Measurements from ENCODE around the gene NTM. TPM values are rescaled to one million over a fixed set of nuclear protein-coding genes. Genes with fewer than 3 reads are reported as not detected.

NTM gene
- total RNA-seq, 2 donors from 2014 or later, result 19.1 to 44.7 TPM

DNA sequence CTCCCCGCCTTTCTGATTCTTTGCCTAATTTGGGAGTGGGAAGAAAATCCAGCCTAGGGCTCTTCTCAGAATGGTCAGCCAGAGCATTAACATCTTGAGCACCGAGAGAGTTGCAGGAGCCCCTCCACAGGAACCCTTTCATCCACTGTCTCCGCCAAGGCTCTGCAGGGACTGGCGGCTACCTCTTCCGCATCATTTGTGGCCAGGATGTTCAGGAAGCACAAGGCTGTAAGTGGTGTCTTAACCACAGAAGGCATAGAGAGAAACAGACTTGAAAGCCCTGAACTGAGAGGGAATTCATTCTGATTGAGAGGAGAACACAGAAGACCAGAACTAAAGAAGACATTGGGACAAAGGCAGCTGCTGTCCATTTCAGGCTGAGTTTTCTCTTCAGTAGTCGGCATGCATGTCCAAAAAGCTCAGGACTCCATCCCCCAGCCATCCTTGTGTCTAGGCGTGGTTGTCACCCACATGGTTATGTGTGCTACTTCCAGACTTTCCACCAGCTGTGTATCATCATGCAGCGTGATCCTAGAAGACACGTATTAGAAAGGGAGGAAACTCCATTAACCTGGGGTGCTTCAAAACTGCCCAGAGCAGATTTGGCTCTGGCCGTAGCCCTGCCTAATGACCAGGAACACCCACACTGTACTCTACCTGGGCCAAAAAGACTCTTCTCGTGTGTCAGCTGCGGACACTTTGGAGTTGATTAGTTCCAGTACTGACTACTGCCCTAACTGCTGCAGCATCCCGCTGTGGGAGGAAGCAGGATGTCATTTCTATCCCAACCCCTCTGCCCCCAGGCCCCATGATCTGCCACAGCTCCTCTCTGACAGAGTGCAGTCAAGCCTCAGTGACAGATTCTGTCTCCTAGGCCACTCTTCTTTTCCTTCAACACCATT, 725.1 kb downstream of the NTM start:
- Histone ChIP-seq H3K27ac (no peak overlapping the region), H3K36me3 (no peaks in the 10 kb centered on the region), H3K4me1 (no peaks in the 10 kb centered on the region), H3K4me3 (no peak overlapping the region), H3K9me3 (no peaks in the 10 kb centered on the region), H3K27me3 (no peaks in the 10 kb centered on the region)
- TF ChIP-seq, protein P1, sequence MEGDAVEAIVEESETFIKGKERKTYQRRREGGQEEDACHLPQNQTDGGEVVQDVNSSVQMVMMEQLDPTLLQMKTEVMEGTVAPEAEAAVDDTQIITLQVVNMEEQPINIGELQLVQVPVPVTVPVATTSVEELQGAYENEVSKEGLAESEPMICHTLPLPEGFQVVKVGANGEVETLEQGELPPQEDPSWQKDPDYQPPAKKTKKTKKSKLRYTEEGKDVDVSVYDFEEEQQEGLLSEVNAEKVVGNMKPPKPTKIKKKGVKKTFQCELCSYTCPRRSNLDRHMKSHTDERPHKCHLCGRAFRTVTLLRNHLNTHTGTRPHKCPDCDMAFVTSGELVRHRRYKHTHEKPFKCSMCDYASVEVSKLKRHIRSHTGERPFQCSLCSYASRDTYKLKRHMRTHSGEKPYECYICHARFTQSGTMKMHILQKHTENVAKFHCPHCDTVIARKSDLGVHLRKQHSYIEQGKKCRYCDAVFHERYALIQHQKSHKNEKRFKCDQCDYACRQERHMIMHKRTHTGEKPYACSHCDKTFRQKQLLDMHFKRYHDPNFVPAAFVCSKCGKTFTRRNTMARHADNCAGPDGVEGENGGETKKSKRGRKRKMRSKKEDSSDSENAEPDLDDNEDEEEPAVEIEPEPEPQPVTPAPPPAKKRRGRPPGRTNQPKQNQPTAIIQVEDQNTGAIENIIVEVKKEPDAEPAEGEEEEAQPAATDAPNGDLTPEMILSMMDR (IDR thresholded peaks at IDR 0.05), result no peak
- DNase-seq (ENCODE audit: low spot score), result no peak

DNA sequence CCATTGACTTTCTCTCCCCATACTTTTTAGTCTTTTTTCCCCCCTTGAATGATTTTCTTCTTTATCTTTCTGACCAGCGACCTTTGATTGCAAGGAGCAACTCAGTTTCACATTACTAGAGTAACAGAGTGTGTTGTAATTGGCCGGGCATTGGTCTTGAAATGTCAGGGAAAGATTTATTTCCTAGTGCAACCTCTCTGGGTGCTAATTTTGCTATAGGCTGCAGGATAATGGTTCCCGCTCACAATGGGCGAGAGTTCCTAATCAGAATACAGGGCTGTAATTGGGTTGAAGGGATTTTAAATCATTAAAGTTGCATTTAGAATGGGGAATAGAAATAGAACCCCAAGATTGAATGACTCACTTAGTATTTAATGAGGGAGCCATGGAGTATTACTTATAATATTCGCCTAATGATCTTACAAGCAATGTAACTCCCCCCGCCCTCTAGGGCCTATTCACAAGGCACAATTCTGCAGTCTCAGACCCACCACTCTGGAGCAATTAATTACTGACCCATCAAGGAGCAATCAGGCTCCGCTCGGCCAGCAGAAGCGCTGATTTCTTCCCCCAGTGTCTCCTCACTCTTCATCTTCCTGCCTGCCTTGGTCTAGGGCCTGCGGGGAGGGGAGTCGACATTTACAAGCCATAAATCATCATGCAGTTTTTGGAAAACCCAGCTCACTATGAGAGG, 725.9 kb downstream of the NTM start:
- TF ChIP-seq, protein P1 (IDR thresholded peaks at IDR 0.05), result no peak
- H3K4me1 ChIP-seq, result no peaks in the 10 kb centered on the region
- no peak for DNase-seq (ENCODE audit: low spot score)

DNA sequence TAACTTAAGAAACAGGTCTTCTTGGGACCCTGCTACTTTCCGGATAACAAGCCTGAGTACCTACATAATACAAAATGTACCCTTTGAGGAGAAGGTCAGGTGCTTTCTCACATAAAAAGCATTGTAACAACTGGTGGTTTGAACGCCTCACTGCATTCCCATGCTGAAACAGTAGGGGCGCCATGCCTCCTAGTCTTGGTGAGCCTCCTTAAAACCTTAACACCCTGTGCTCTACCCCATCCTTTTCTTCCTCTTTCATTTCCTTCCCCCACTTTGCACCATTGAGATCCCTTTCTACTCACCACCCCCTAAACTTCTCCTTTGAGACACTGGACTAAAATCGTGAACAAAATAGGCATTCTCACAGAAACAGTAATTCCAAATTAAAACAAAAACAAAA, 729.3 kb downstream of the NTM start:
- H3K27me3 ChIP-seq, result no peaks in the 10 kb centered on the region
- H3K36me3 ChIP-seq, result no peaks in the 10 kb centered on the region
- no peak for DNase-seq (ENCODE audit: low spot score)
- no peaks in the 10 kb centered on the region for H3K9me3 ChIP-seq
- no peak overlapping the region for H3K4me3 ChIP-seq
- TF ChIP-seq, protein P1 (IDR thresholded peaks at IDR 0.05), result peak in 1 of 2 donors; percentile 48
- no peak overlapping the region for H3K27ac ChIP-seq
- H3K4me1 ChIP-seq, result no peaks in the 10 kb centered on the region

More for the DNA sequence above, 725.9 kb downstream of the NTM start:
- Histone ChIP-seq H3K9me3 (no peaks in the 10 kb centered on the region), H3K36me3 (no peaks in the 10 kb centered on the region), H3K27me3 (no peaks in the 10 kb centered on the region), H3K27ac (no peak overlapping the region), H3K4me3 (no peak overlapping the region)

DNA sequence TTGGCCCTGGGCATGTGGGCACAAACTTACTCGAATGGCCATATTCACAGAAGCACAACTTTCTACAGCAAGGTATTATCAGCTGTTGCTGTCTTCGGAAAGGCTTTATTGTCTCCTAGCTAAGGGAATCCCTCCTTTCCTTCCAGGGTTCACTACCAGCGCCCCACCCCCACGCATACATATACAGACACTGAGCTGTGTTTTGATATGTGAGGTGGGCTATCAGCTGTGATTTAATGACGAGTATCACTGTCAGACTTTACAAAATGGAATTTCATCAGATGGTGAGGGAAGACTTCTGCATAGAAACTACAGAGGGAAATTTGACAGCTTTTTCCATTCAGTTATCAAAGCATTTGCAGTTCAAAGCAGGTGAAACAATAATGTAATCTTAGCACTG, 730.2 kb downstream of the NTM start:
- H3K27me3 ChIP-seq, result no peaks in the 10 kb centered on the region
- no peaks in the 10 kb centered on the region for H3K4me1 ChIP-seq
- H3K4me3 ChIP-seq, result no peak overlapping the region
- TF ChIP-seq, protein P1 (IDR thresholded peaks at IDR 0.05), result no peak
- H3K9me3 ChIP-seq, result no peaks in the 10 kb centered on the region
- H3K27ac ChIP-seq, result no peak overlapping the region
- DNase-seq (ENCODE audit: low spot score), result no peak
- no peaks in the 10 kb centered on the region for H3K36me3 ChIP-seq

DNA sequence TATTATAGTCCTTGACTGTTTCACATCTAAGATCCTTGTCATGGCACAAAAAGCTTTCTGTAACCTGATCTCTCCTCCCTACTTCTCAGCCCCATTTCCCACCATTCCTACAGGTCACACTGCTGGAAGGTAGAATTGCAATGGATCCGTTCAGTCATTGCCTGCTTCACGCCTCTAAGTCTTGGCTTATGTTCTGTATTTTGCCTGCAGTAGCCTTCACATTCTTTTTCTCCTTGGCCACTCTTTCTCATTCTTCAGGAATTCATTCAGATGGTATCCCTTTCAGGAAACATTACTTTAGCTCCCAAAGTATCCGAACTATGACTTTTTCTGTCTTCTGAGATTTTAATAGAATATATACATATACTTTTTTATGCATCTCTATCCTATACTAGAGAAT, 731.5 kb downstream of the NTM start:
- Histone ChIP-seq H3K27me3 (no peaks in the 10 kb centered on the region), H3K4me1 (peaks cover 0 to 4% of the 10 kb centered on the region in 2 donors), H3K27ac (no peak overlapping the region), H3K36me3 (no peaks in the 10 kb centered on the region), H3K4me3 (no peak overlapping the region), H3K9me3 (no peaks in the 10 kb centered on the region)
- TF ChIP-seq, protein P1 (IDR thresholded peaks at IDR 0.05), result no peak
- DNase-seq (ENCODE audit: low spot score), result no peak
